ENCODE data around the gene OSCAR.
A peak's percentile ranks its signal among the peaks of the same experiment; 100 is the strongest.

Gene OSCAR

GRCh38 chr19:54100561-54100960, at the start of gene OSCAR:
Gene OSCAR (minus strand): TSS chr19:54100803. CDS start chr19:54100792, 11 bp downstream.
- Histone ChIP-seq H3K4me3 (no peak within 1 kb of the TSS), H3K27ac (no peak within 1 kb of the TSS)
- no peak for DNase-seq (ENCODE audit: low spot score)
- TF ChIP-seq, protein P1, sequence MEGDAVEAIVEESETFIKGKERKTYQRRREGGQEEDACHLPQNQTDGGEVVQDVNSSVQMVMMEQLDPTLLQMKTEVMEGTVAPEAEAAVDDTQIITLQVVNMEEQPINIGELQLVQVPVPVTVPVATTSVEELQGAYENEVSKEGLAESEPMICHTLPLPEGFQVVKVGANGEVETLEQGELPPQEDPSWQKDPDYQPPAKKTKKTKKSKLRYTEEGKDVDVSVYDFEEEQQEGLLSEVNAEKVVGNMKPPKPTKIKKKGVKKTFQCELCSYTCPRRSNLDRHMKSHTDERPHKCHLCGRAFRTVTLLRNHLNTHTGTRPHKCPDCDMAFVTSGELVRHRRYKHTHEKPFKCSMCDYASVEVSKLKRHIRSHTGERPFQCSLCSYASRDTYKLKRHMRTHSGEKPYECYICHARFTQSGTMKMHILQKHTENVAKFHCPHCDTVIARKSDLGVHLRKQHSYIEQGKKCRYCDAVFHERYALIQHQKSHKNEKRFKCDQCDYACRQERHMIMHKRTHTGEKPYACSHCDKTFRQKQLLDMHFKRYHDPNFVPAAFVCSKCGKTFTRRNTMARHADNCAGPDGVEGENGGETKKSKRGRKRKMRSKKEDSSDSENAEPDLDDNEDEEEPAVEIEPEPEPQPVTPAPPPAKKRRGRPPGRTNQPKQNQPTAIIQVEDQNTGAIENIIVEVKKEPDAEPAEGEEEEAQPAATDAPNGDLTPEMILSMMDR (IDR thresholded peaks at IDR 0.05), result no peak

GRCh38 chr19:54149021-54149812, 48.6 kb upstream of the OSCAR start:
- DNase-seq (ENCODE audit: low spot score), result no peak
- Histone ChIP-seq H3K4me3 (no peak overlapping the region), H3K27ac (no peak overlapping the region)
- TF ChIP-seq, protein P1 (IDR thresholded peaks at IDR 0.05), result no peak

- TF ChIP-seq, protein P1 (IDR thresholded peaks at IDR 0.05), result no peak
- DNase-seq (ENCODE audit: low spot score), result no peak
- Histone ChIP-seq H3K4me3 (no peak overlapping the region), H3K27ac (peak overlapping the region in 1 of 2 donors; percentile 7)
These were observed 47.6 kb upstream of the OSCAR start for GRCh38 chr19:54148158-54148557.

- H3K4me3 ChIP-seq, result no peak overlapping the region
- H3K27ac ChIP-seq, result peak overlapping the region in 1 of 2 donors; percentile 7
- TF ChIP-seq, protein P1 (IDR thresholded peaks at IDR 0.05), result no peak
- no peak for DNase-seq (ENCODE audit: low spot score)
These were observed 47.1 kb upstream of the OSCAR start for GRCh38 chr19:54147676-54148075.

- TF ChIP-seq, protein P1 (IDR thresholded peaks at IDR 0.05), result no peak
- H3K4me3 ChIP-seq, result no peak overlapping the region
- DNase-seq (ENCODE audit: low spot score), result no peak
- no peak overlapping the region for H3K27ac ChIP-seq
These were observed 45.0 kb upstream of the OSCAR start for GRCh38 chr19:54145541-54146158.

DNA sequence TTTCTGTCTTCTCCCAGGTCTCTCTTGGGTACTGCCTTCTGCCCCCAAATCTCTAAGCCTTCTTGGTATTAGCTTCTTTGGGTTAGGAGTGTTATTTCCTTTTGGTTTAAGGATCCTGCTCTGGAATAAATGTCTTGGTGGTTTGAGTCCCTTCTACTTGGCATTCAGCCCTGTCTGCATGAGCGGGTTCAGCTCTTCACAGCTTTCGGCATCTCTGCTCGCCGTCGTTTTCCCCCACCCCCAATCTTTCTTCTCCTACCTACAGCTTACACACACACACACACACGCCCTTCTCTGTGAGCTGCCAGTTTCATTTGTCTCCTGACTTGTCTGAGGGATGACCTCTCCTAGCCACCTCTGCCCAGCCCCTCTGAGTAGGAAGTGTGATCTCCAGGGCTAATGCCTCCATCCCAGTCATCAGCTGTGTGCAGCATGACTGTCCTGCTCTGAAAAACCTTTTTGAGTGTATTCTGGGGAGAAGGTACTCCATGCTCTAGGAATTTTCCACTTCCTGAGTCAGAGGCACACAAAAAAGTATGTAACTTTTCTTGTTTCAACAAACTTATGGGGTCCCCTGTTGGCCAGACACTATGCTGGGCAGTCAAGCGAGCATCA, 41.7 kb upstream of the OSCAR start:
- Histone ChIP-seq H3K4me3 (no peak overlapping the region), H3K27ac (no peak overlapping the region)
- DNase-seq (ENCODE audit: low spot score), result no peak
- TF ChIP-seq, protein P1 (IDR thresholded peaks at IDR 0.05), result no peak
